ES-I3 (cell line): ENCODE data around the gene PITPNM1.
"Not testable (repeated sequence)": the region's sequence is repeated elsewhere in the genome, so short reads cannot be mapped to it uniquely, and the experiment has no call there.

ENCODE experiments used
- H3K36me3 ChIP-seq: 2 replicates; pipeline ENCODE4 v1.6.1; 2013; ENCODE audit warnings: mild to moderate bottlenecking, low read length, control low read depth, moderate library complexity; ENCODE audit not compliant: insufficient read depth
- H3K4me1 ChIP-seq: 2 replicates; pipeline ENCODE4 v1.6.1; 2013; ENCODE audit warnings: mild to moderate bottlenecking, control low read depth, low read length; ENCODE audit not compliant: insufficient read depth
- H3K9ac ChIP-seq: 2 replicates; pipeline ENCODE4 v1.6.1; 2013; ENCODE audit warnings: low read depth, mild to moderate bottlenecking, low read length, moderate library complexity
- H3K9me3 ChIP-seq: 2 replicates; pipeline ENCODE4 v1.6.1; 2013; ENCODE audit warnings: mild to moderate bottlenecking, low read length, moderate library complexity; ENCODE audit not compliant: control insufficient read depth, insufficient read depth

The PITPNM1 gene

DNA sequence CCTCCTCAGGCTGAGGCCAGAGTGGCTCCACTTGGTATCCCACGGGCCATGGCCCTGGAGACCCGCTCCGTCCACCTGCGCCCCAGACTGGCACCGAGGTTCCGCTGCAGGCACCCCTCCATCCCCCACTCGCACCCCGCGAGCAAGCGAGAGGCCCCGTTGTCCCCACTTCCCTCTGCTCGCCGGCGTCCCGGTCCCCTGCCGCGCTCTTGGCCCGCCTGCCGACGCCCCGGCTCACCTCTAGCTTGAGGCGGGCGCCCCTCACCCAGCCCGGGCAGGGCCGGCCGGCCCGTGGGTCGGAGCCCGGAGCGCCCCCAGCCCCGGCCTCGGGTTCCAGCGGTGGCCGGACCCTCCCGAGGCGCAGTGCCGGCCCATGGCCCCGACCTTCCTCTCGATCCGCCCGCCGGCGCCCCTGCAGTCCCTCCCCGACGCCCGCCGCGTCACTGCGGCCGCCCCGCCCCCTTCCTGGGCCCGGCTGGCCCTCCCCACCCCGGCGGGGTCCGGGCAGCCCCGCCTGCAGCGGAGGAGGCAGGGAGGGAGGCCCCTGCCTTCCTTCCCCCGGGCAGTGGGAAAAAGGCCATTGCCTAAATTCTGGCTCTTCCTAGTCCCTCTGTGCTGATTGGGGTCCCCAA lies at the start of gene PITPNM1:
TSS of gene PITPNM1 (minus strand) at position 414 of the 632 bp plus-strand sequence. CDS start 1,183 bp downstream, outside the sequence.
- H3K4me1 ChIP-seq, result peaks cover 7% of the 10 kb centered on the region; the same call in 1 of the 2 replicates
- H3K9ac ChIP-seq, result peak within 1 kb of the TSS; percentile 83
- H3K9me3 ChIP-seq, result no peaks in the 10 kb centered on the region
- H3K36me3 ChIP-seq, result no peaks in the 10 kb centered on the region

DNA sequence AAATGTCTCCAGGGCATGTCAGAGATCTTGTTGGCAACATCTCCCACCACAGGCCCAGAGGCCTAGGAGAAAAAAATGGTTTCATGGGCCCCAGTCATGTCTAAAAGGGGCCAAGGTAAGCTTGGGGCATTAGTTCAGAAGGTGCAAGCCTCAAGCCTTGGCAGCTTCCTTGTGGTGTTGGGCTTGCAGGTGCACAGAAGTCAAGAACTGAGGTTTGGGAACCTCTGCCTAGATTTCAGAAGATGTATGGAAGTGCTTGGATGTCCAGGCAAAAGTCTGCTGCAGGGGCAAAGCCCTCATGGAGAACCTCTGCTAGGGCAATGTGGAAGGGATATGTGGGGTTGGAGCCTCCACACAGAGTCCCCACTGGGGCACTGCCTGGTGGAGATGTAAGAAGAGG lies 46.5 kb upstream of the PITPNM1 start:
- H3K4me1 ChIP-seq, H3K36me3 ChIP-seq, H3K9ac ChIP-seq: not testable (repeated sequence)

DNA sequence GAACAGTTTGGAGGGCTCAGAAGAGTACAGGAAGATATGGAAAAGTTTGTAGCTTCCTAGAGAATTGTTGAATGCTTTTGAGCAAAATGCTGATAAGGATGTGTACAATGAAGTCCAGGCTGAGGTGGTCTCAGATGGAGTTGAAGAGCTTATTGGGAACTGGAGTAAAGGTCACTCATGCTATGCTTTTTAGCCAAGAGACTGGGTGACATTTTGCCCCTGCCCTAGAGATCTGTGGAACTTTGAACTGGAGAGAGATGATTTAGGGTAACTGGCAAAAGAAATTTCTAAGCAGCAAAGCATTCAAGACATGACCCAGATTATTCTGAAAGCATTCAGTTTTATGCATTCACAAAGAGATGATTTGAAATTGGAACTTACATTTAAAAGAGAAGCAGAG lies 46.0 kb upstream of the PITPNM1 start:
- Histone ChIP-seq H3K4me1 (no peaks in the 10 kb centered on the region), H3K9ac (no peak overlapping the region), H3K36me3 (no peaks in the 10 kb centered on the region), H3K9me3 (peaks cover 8% of the 10 kb centered on the region; the same call in 1 of the 2 replicates)

More for the DNA sequence above, 46.5 kb upstream of the PITPNM1 start:
- H3K9me3 ChIP-seq, result not testable (repeated sequence)

DNA sequence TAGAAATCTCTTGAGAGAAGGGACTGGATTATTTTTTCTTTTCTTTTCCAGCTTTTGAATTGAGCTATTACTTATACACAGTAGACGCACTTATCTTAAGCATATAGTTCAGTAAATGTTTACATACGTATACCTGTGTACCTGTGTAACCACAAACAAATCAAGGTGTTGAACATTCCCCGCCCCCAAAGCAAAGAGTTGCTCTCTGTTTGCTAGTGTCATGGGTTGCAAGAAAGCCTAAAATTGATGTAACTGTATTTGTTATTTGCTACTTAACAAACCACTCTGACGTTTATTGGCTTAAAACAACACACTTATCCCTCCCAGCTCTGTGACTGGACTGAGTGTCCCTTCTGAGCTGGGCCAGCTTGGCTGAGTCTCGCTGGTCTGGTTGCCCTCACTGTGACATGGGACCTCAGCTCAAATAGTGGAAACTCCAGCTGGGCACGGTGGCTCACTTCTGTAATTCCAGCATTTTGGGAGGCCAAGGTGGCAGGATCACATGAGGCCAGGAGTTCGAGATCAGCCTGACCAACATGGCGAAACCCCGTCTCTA lies 43.5 kb upstream of the PITPNM1 start:
- Histone ChIP-seq H3K9me3 (peaks cover 8% of the 10 kb centered on the region; the same call in 1 of the 2 replicates), H3K36me3 (no peaks in the 10 kb centered on the region), H3K9ac (no peak overlapping the region), H3K4me1 (no peaks in the 10 kb centered on the region)

DNA sequence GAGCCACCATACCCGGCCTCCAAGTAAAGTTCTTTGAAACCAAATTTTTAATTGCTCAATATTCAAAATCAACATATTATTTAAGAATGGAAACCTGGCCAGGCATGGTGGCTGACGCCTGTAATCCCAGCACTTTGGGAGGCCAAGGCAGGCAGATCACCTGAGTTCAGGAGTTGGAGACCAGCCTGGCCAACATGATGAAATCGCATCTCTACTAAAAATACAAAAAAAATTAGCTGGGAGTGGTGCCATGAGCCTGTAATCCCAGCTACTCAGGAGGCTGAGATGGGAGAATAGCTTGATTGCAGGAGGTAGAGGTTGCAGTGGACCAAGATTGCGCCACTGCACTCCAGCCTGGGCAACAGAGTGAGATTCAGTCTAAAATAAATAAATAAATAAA lies 42.9 kb upstream of the PITPNM1 start:
- not testable (repeated sequence) for H3K9ac ChIP-seq, H3K4me1 ChIP-seq, H3K36me3 ChIP-seq, H3K9me3 ChIP-seq

DNA sequence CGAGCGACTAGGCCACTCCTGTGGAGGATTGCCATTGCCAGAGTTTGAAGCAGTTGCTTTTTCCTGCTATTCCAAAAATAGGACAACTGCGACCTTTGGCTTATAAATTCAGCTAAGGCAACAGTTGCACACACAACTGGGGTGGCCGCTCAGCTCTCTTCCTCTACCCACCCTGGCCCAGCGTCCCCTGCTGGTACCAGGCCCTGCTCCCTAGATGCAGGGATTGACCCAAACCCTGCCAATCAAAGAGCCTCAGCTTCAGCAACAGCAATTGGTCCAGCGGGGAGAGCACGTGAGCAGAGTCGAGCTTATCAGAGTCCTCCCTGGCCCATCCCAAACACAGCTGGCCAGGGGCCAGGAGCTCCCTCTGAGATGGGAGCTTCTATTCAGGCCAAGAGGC lies 40.1 kb upstream of the PITPNM1 start:
- Histone ChIP-seq H3K4me1 (no peaks in the 10 kb centered on the region), H3K36me3 (no peaks in the 10 kb centered on the region), H3K9ac (no peak overlapping the region), H3K9me3 (no peaks in the 10 kb centered on the region)

DNA sequence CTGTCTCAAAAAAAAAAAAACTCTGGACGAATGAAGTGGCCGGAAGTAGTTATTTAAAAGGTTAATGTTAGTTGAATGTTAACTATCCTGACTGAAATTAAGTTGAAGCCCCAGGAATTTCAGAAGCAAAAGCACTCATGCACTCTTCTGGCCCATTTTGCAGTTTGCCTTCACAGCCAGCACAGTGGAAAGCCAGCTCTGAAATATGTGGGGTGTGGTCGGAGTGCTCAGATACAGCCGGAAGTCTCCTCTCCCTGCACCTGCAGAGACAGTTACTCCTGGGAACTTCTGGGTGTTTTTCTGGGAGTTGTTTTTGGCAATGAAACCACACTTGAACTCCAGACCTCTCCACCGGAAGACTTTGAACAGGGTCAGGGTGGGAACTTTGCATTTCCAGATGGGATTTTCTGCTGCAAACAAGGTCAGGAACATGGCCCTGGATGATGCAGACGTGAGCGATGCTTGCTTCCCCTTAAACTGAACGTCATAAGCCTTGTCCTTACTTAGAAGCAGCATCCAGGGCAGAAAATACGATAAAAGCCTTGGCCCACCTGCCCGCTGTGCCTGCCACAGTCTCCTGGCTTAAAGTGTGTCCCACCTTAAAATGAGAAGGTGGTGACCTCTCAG lies 39.6 kb upstream of the PITPNM1 start:
- Histone ChIP-seq H3K4me1 (no peaks in the 10 kb centered on the region), H3K9me3 (no peaks in the 10 kb centered on the region), H3K9ac (no peak overlapping the region), H3K36me3 (no peaks in the 10 kb centered on the region)

DNA sequence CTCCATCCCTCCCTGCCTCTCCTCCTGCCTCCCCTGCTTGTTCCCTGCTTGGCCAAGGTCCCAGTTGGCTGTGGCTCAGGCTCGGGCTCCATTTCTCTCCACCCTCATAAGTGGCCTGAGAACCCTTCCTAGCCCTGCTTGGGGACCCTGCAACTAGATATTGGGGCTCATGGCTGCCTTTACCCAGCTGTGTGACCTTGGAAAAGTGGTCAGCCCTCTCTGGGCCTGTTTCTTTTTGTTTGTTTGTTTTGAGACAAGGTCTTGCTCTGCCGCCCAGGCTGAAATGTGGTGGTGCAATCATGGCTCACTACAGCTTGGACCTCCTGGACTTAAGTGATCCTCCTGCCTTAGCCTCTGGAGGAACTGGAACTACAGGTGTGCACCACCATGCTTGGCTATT lies 38.4 kb upstream of the PITPNM1 start:
- Histone ChIP-seq H3K9me3 (no peaks in the 10 kb centered on the region), H3K9ac (no peak overlapping the region), H3K4me1 (no peaks in the 10 kb centered on the region), H3K36me3 (no peaks in the 10 kb centered on the region)

DNA sequence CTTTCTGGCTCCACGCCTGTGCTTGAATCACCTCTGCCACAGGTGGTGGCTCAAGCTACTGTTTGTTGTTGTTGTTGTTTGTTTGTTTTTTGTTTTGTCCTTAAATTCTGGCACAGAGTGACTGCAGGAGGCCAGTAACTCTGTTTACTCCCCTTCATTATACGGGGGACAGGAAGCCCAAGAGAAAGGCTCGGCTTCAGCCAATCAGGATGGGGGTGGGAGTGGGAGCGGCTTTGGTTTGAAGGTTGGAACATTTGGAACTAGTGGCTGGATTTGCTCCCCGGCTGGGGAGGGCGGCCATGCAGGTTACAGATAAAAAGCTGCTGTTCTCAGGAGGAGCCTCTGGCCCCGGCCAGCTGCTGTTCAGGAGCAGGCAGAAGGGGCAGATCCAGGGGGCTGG lies 37.8 kb upstream of the PITPNM1 start:
- Histone ChIP-seq H3K36me3 (no peaks in the 10 kb centered on the region), H3K9me3 (no peaks in the 10 kb centered on the region), H3K9ac (no peak overlapping the region)

DNA sequence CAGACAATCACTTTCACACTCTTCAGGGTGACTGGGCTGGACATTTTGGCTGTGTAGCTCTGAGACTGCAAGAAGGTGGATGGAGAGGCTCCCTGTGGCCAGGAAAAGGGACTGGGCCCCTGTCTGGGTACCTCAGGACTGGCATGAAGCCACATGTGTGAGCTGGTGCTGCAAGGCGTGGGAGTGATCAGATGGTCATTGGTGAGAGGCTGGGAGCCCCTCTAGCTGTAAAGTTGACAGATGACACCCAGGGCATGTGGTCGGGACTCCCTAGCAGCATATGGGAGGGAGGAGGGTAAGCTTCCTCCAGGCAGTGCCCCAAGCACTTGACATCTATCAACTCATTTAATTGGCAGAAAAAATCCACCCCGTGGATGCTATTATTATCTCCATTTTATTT lies 37.0 kb upstream of the PITPNM1 start:
- no peaks in the 10 kb centered on the region for H3K9me3 ChIP-seq
- H3K9ac ChIP-seq, result no peak overlapping the region
- H3K36me3 ChIP-seq, result no peaks in the 10 kb centered on the region
- H3K4me1 ChIP-seq, result no peaks in the 10 kb centered on the region

More for the DNA sequence above, 37.8 kb upstream of the PITPNM1 start:
- H3K4me1 ChIP-seq, result no peaks in the 10 kb centered on the region

DNA sequence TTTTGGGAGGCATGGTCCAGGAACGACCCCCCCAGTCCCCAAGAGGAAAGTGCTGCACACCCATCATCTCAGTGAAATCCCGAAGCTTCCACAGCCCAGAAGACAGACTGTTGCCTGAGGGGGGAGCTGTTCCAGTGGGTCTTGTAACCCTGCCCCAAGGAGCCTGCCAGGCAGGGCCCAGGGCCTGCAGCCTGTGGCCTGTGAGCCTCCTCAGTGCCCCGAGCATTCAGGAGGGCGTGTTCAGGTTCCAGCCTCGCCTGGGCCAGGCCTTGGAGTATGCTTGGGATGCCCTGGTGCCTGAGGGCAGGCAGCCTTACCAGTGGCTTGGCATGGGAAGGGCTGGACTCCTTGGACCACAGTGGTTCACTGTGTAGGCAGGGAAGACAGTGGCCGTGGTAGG lies 36.0 kb upstream of the PITPNM1 start:
- Histone ChIP-seq H3K9ac (no peak overlapping the region), H3K36me3 (no peaks in the 10 kb centered on the region), H3K9me3 (no peaks in the 10 kb centered on the region), H3K4me1 (no peaks in the 10 kb centered on the region)

DNA sequence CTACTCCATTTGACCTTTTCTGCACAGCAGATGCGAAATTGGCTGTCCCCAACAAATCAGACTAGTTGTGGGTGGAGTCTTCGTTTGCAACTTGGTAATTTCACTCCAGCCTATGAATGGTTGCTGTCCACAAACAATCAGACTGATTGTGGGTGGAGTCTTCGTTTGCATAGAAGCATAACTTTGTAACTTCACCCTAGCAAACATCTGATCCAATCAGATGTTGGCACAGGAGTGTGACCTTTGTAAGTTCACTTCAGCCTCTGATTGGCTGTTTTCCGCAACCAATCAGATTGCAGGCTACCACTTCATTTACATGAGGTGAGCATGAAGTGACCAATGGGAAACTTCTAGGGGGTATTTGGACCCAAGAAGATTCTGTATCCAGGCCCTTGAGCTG lies 34.4 kb upstream of the PITPNM1 start:
- no peak overlapping the region for H3K9ac ChIP-seq
- no peaks in the 10 kb centered on the region for H3K4me1 ChIP-seq
- H3K9me3 ChIP-seq, result peaks cover 6% of the 10 kb centered on the region; the same call in 1 of the 2 replicates
- H3K36me3 ChIP-seq, result no peaks in the 10 kb centered on the region

DNA sequence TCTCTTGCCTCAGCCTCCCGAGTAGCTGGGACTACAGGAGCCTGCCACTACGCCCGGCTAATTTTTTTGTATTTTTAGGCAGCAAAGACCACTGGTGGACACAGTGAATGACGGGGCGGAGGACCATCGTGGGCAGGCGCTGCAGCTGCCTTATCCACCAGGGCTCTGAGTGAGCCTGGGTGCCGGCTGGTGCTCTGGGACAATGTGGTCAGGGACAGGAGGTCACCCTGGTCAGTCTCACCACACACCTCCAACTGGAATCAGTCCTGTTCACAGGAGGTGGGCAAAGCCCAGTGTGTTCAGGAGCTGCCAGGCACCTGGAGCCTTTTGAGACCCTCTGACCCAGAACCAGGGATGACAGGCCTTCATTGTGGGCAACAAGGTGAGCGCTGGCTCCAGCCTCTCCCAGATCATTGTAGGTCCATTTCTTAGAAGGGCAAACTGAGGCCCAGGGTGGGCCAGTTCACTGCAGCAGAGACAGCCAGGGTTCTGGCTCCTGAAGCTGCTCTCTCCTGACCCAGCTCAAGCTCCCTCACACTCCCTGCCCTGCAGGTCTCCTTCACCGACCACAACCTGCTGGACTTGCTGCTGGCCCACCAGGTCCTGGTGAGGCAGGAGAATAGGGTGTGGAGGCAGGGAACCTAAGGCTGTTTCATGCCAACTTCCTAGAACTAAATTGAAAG lies 33.8 kb upstream of the PITPNM1 start:
- Histone ChIP-seq H3K9me3 (peaks cover 9% of the 10 kb centered on the region; the same call in 1 of the 2 replicates), H3K36me3 (no peaks in the 10 kb centered on the region), H3K9ac (no peak overlapping the region), H3K4me1 (no peaks in the 10 kb centered on the region)

DNA sequence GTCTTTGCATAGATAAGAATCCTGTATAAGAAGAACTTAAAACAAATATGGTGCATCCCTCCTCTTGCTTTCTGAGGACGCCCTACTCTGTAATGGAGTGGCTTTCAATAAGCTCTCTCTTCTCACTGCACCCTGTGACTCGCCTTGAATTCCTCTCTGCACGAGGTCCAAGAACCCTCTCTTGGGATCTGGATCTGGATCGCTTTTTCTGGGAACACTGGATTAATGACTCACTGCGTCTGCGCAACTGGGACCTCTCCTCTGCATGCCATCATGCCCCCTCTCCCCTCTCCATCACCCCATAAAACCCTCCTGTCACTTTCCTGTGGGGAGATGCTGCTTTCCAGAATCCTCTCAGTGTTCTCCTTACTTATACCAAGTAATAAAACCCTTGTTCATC lies 33.1 kb upstream of the PITPNM1 start:
- no peaks in the 10 kb centered on the region for H3K36me3 ChIP-seq
- H3K9ac ChIP-seq, result no peak overlapping the region
- no peaks in the 10 kb centered on the region for H3K4me1 ChIP-seq
- peaks cover 15% of the 10 kb centered on the region; the same call in 1 of the 2 replicates for H3K9me3 ChIP-seq
